Liver (tissue), 3 donors: ENCODE data around the gene MRPS11.

Source experiments
- CTCF ChIP-seq: fragments of 150-350 bp; IDR thresholded peaks from 2 replicates; pipeline ENCODE4 v1.5.1; 2017; ENCODE audit warnings: improper control_type of control experiment, low read depth, low read length; ENCODE audit not compliant: missing input control
- REST ChIP-seq: IDR thresholded peaks from 2 replicates; pipeline ENCODE4 v1.6.1; 2016; ENCODE audit warnings: antibody characterized with exemption, mild to moderate bottlenecking
- TAF1 ChIP-seq: conservative IDR thresholded peaks from 2 replicates; pipeline ENCODE4 v1.6.1; 2016; ENCODE audit warnings: antibody characterized with exemption, mild to moderate bottlenecking
- donor health status: healthy.
- donor health status: healthy.

- TF ChIP-seq REST = no peak
- TF ChIP-seq CTCF = no peak
- TF ChIP-seq TAF1 = no peak
Observed at GRCh38 chr15:88518903-88519302, 51.4 kb downstream of the MRPS11 start.
